Prostate gland (tissue), 2 donors: ENCODE data around the gene KLHL2.

Experiments
- CTCF ChIP-seq, 4 experiments: fragments of 200-600 bp in 2 of 4; fragments of 450-650 bp in 2 of 4; sonication (generic) in 2 of 4; IDR thresholded peaks; 1 replicate in 3 of 4; 2 replicates in 1 of 4; pipeline ENCODE4 v1.5.1; 2016 to 2019; ENCODE audit warnings: antibody characterized with exemption in 4 of 4, mild to moderate bottlenecking in 2 of 4, moderate library complexity in 2 of 4
- POLR2A ChIP-seq: fragments of 450-650 bp; IDR thresholded peaks from one replicate; pipeline ENCODE4 v1.6.1; 2016; ENCODE audit warnings: antibody characterized with exemption, mild to moderate bottlenecking
- POLR2AphosphoS5 ChIP-seq: sonication (generic); formaldehyde crosslinking; IDR thresholded peaks from one replicate; pipeline ENCODE4 v1.6.1; 2017; ENCODE audit warnings: antibody characterized with exemption

GRCh38 chr4:165368567-165368966, 161.2 kb downstream of the KLHL2 start:
- TF ChIP-seq CTCF (IDR thresholded peaks at IDR 0.05): no peak
- TF ChIP-seq POLR2AphosphoS5: no peak
- TF ChIP-seq POLR2A: no peak
